ENCODE data around the gene SPEF1.

Gene SPEF1

DNA sequence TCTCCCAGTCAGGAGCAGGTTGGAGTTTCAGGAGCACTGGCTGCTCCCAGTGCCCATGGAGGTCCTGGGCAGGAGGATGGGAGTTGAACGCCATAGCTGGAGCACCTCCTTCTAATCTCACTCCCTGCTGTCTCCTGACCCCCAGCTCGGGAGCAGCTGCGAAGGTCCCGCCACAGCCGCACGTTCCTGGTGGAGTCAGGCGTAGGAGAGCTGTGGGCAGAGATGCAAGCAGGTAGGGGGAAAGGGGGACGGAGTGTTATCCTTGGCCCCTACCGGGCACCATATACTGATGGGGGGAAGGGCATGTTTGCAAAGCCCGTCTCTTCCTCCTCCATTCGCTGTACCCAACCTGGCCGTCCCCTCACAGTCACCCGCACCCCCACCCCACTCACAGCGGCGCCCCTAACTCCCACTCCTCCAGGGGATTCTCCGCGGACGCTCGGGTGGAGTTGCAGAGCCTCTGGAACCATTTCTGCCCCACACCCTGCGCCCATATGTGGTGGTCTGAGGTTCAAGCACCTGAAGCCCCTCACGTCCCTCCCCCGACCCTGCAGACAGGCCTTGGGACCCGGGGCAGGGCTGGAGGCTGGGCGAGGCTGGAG is 32.1 kb downstream of the SPEF1 start:
- no peak for DNase-seq (ENCODE audit: low read depth in 2 of 2)

DNA sequence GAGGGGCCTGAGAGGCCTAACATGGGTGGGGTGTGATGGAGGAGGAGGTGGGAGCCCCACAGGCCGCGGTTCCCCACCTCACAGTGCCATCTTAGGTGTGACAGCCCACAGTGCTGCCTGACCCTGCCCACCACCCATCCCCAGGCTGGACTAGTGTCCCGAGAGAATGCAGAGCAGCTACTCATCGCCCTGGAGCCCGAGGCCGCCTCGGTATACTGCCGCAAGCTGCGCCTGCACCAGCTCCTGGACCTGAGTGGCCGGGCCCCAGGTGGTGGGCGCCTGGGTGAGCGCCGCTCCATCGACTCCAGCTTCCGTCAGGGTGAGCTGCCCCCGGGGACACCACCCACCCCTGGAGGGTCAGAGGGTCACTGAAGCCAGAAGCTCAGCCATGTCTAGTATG is 33.2 kb downstream of the SPEF1 start:
- DNase-seq (ENCODE audit: low read depth in 2 of 2), result no peak

DNA sequence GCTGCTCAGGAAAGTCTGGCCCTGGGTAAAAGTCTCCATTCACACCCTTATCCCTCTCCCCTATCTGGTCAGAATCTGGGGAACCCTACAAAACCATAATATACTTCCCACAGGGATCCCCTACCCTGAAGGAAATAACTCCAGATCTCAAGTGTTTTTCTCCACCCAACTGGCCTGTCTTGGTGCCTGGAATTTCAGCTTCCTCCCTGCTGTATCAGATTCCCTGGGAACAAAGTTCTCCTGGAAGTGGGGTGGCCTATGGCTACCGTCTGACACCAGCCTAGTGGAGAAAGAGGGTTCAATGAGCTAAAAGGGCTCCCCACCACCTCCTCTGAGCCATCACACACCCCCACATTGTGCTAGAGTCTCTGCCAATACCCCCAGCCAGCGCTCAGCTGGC is 33.8 kb downstream of the SPEF1 start:
- no peak for DNase-seq (ENCODE audit: low read depth in 2 of 2)

DNA sequence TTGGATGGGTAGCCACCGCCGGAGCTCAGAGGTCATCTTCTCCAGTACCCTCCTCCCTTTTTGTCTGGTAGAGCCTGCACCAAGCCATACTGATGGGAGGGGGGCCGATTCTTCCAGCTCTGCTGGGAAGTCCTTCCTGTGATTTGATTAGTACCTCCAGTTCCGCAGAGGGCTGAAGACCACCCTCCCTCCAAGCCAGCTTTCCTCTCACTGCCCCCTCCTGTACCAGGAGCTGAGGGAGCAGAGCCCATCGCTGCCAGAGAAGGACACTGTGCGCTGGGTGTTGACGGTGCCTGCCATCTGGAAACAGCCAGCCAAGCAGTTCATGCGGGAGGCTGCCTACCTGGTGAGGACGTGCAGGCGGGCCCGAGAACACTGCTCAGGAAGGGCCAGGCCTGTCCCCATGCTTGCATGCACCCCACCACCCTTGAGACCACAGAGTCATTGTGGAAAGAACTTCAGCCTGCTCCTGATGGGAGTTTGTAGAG is 35.5 kb downstream of the SPEF1 start:
- no peak for DNase-seq (ENCODE audit: low read depth in 2 of 2)

DNA sequence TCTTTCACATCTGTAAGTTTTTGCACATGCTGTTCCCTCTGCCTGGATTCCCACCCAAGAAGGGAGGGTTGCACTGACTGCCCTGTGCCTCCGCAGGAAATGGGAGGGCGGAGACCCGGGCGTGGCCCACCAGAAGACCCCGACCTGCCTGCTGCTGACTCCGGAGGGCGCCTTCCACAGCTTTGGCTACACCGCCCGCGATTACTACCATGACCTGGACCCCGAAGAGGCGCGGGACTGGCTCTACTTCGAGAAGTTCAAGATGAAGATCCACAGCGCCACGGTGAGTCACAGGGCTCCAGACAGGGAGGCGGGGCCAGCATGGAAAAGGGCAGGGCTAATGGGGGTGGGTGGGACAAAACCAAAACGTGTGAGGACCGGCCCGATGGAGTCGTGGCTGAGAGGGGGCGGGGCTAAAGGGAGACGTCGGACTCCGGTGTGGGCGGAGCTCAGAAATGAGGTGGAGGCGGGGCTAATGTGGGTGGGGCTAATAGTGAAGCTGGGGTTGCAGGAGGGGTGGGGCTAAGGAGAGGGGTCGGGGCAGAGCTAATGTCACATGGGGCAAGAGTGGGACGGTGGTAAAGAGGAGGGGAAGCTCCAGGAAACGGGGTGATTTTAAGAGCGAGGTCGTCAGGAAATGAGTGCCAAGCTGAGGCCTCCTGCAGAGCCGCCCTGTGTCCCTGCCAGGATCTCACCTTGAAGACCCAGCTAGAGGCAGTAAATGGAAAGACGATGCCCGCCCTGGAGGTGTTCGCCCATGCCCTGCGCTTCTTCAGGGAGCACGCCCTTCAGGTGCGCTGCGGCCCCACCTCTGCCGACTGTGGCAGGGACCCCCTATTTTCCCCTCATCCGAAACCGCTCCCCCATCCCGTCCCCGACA is 36.2 kb downstream of the SPEF1 start:
- peak; percentile 71 to 72 for DNase-seq (ENCODE audit: low read depth in 2 of 2)

DNA sequence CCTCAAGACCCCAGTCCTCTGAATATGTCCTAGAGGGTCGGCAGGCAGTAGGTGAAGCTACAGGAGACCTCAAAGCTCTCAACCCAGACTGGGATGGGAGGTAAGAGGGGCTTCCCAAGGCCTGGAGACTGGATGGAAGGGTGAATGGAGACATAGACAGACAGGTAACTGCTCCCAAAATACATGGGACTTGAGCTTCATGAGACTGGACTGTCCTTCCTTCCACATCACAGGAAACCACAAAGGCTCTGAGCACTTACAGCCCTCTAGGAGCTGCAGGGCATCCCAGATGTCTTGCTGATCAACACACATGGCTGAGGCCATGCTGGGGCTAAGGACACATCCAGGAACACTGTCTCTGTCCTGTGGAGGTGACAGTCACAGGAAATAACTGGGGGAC is 37.2 kb downstream of the SPEF1 start:
- DNase-seq (ENCODE audit: low read depth in 2 of 2), result no peak

DNA sequence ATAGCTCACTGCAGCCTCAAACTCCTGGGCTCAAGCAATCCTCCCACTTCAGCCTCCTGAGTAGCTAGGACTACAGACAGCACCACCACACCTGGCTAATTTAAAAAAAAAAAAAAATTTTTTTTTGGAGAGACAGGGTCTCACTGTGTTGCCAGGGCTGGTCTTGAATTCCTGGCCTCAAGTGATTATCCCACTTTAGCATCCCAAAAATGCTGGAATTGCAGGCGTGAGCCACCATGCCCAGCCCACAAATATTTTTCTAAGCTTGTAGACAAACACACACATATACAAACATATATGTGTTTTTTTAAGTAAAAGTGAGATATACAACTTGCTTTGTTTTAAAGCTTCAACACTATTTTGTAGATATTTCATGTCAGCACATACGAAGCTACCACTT is 38.0 kb downstream of the SPEF1 start:
- DNase-seq (ENCODE audit: low read depth in 2 of 2), result no peak

DNA sequence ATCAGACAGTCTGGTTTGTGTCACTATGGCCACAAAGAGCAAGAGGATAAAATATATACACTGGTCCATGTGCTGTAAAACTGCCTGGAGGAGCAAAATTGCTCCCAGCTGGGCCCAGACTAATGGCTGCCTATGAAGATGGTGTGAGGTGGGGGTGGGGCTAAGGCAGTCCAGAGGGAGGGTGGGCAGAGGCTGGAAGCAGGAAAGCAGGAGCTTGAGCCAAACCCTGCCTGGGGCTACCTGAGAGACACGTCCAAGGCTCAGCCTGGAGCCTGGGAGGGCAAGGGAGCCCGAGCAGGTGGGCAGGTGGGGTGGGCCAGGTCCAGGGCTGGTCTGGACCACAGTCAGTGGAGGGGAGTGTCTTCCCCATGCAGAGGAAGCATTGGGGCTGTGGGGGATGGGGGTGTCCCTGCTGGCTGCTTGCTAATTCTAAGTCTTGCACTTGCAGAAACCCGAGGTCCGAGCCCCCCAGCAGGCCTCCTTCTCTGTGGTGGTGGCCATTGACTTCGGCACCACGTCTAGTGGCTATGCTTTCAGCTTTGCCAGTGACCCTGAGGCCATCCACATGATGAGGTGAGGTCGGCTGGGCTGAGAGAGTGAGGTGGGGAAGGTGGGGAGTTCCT is 39.3 kb downstream of the SPEF1 start:
- no peak for DNase-seq (ENCODE audit: low read depth in 2 of 2)

DNA sequence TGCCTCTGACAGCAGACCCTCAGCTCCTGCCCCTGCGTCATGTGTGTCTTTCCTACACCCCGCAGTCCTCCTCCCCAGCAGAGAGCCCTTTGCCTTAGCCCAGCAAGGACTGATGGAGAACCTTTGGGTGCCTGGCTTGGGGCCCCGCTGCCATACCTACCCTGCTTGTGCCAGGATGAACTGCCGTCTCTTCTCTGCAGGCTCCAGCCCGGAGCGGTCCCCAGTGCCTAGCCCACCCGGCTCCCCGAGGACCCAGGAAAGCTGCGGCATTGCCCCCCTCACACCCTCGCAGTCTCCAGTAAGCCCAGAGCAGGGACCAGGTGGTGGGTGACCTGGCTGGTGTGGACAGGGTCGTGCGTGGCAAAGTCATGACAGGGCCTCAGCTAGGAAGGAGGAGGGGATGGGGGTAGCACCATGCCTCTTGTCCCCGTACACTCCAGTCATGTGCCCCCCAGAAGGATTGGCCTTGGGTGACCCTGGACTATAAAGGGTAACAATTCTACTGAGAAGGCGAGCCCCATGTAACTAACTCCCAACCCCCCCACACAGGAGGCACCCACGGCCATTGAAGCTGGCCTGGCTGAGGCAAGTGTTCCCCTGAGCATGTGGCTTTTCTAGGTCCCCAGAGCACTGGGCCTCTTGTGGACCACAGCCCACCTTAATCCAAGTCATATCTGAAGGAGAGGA is 40.5 kb downstream of the SPEF1 start:
- no peak for DNase-seq (ENCODE audit: low read depth in 2 of 2)

DNA sequence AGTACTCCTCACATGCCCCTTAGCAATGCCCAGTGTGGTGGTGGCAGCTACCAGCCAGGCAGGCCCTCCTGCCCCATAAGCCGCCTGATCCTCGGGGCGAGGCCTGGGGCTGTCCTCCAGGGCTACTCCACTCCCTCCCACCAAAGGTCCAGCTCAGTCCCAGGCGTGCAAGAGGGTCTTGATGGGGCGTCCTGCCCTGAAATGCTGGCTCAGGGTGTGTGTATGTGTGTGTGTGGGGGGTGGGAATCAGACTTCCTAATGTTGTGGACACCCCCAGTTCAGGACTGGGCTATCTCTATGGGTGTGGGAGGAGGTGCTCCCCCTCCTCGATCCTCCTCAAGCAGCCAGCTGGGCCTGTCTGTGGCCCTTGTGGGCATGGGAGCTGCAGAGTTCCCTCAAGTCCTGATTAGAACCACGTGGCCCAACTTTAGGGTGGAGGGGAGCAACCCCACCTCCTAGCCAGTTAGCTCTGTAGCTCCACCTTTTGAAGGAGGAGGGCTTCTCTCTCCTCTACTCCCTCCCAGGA is 41.3 kb downstream of the SPEF1 start:
- no peak for DNase-seq (ENCODE audit: low read depth in 2 of 2)

DNA sequence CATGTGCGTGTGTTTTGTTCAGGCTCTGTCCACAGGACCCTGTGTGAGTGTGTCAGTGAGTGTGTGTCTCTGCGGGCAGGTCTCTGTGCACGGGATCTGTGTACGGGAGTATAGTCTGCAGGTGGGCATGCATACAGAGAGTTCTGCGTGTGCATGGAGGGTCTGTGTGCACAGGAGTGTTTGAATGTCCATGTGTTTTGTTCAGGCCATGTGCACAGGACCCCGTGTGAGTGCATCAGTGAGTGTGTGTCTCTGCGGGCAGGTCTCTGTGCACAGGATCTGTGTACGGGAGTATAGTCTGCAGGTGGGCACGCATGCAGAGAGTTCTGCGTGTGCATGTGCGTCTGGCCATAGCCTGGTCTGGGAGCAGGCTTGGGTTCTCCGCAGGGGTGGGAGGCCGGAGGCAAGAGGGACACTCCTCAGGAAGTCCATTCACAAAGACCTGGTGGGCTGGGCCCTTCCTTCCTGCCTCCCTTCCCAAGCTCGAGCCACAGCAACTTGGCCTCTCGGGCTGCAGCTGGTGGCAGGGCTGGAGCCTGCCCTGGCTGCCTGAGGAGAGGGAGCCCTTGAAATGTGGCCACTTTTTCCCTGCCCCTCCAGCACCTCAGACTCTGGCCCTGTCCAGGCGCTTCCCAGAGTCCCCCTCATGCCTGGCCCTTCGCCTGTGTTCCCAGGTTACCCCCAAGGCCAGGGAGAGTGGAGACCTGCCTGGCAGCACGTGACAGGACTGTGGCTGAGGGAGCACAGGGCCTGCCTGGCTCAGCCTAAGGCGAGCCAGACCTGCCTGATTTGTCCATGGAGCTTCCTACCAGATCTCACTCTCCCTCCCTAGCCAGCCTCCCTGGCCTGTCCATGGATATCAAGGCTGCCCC is 42.0 kb downstream of the SPEF1 start:
- no peak for DNase-seq (ENCODE audit: low read depth in 2 of 2)

DNA sequence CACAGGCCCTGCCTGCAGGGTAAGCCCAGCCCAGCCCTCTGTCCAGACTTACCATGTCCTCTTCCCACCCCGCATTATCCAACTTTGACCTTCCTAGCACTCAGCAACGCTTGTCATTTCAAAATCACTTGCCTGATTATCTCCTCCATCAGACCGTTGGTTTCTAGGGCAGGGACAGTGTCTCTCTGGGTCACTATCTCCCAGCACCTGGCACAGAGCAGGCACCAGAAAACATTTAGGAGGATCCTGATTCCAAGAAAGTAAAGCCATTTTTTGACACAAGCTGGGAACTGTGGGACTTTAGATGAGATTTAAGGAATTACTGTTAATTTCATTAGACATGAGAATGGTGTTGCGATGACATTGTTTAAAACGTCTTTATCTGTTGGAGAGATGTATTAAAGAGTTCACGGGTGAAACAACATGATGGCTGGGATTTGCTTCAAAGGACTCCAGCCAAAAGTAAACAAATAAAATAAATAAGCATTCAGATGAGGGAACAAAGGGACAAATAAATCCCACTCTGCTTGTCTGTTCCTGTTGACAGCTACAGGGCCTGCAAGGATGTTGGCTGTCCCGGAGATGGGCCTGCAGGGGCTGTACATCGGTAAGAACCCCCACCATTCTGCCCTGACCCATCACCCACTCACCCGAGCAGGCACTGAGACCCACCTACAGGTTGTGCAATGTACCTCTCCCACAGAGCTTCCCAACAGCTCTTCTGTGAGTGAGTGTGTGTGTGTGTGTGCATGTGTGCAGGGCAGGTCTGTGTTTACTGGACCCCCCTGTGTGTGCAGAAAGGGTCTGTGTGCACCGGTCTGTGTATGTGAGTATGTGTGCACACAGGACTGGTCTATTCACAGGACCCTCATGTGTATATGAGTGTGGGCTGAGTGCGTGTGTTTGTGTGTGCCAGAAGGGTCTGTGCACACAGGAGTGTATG is 42.9 kb downstream of the SPEF1 start:
- no peak for DNase-seq (ENCODE audit: low read depth in 2 of 2)

DNA sequence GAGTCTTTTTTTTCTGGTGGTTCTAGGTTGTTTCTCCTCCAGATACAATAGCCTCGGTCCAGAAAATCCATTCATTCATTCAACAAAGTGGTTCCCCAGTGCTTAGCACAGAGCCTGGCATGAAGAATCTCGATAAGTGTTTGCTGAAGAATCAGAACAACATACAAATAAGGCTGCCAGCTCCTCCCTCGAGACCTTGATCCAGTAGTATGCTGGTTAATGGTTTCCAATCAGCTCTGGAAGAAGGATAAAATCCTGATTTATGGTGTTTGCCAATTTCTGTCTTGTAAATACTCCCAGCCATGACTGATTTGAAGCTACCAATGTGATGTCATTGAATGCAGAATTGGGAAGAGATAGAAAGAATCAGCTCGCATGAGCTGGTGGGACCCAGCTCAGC is 45.5 kb downstream of the SPEF1 start:
- no peak for DNase-seq (ENCODE audit: low read depth in 2 of 2)

DNA sequence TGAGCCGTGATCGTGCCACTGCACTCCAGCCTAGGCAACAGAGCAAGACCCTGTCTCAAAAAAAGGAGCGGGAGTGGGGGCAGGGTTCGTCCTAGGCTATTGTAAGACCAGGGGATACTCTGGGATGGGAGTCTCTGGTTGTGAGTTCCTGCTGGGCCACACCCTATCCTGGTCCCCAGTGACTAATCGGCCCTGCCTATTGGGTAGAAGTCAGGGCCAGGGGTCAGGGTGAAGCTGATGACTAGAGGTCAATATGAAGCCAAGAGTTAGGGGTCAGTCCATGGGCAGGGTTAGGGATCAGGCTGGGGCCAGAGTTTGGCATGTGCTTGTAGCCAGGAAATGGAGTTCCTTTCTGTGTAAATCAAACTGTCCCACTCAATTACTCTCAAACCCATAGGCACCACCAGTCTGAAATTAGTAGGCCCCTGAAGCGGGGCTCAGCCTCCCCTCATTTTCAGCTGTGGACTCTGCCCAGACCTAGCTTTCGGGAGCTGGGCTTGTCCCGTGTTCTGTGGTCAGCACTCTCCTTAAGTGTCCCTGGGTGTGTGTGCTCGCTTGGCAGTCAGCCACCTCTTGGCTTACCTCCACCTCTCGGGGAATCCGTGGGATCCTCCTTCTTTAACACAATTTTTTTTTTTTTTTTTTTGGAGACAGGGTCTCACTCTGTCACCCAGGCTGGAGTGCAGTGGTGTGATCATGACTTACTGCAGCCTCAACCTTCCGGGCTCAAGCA is 47.0 kb downstream of the SPEF1 start:
- DNase-seq (ENCODE audit: low read depth in 2 of 2), result no peak

DNA sequence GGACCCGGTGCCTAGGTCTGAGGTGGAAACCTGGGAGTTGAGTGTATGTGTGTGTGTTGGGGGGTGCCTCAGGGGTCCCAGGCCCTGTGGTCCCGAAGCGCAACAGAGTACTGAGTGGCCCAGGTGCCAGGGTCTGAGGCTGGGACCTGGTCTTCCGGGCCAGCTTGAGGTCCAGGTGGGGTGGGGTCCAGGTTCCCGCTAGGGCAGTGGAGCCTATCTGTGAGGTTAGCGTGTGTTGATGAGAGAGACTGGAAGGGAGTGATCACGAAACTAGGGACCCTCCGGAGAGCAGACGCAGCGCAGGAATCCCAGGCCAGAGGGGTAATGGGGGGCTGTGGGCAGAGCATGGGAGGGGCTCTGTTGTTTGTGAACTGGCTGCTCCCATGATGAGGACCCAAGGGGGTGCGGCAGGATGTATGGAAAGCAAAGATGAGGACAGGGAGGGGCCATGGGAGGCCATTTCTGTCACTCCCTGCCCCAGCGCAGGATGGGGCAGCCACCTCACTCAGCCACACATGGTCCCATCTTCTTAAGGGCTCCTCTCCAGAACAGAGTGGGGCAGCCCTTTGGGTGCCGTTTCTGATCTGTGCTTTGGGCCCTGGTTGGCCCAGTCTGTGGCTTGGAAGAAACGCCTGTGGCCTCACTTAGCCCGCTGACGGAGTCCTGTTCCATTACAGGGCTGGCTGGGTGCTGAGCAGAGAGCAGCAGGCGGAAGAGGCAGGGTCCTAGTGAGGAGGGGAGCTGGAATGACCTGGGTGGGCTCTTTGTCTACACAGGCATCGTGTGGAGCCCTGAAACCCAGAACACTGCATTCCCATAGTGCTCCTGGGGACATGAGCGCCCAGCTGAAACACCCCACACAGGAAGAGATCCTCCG is 47.9 kb downstream of the SPEF1 start:
- DNase-seq (ENCODE audit: low read depth in 2 of 2), result no peak

DNA sequence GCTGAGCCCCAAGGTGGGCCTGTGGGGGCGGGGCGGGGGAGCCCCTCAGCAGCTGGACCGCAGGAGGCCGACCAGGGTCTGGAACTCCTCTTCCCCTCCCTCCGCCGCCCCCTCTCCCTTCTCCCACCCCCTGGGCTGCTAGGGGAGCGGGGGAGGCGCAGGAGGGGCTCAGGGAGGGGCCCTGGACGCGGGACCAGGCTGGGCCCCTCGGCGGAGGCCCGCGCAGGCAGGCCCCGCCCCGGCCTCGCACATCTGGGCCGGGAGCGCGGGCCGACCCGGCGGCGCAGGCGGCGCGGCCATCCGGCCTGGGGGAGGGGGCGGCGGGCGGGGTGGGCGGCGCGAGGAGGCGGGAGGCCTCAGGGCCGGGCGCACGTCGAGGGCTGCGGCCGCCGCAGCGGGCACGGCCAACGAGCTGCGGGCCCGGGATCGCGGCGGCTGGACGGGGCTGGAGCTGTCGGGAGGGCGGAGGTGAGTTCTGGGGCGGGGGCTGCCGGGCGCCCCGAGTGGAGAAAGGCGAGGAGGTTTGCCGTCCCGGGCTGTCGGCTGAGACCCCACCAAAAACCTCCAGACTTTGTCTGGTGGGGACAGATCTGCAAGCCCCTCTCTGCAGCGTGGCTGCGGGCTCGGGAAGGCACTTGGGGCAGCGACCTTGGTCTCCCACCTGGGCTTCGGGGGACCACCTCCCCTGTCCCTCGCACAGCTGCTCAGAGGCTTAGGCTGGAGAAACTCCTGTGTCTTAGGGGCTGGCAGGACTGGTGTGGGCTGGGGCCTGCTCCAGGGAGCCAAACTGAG is 48.7 kb downstream of the SPEF1 start, which contains the start of gene HSPA12B:
HSPA12B (plus strand) TSS at position 359 of the 792 bp plus-strand sequence. CDS start 5,990 bp downstream, outside the sequence.
- no peak for DNase-seq (ENCODE audit: low read depth in 2 of 2)

DNA sequence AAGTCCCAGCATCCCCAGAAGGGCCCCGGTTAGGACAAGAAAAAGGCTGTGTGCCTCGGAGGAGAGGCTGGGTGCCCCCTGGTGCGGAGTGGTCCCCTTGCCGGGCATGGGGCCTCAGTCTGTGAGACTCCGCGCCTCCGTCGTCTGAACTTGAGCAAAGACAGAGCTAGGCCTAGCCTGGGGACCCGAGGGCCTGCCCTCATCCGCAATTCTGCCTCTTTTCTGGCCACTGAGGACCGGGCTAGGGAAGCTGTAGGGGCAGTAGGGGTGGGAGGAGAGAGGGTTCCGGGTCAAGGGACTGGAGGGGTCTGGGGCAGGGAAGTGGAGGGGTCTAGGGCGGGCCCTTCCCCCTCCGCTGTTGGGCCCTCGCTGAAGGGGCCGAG is 49.3 kb downstream of the SPEF1 start:
- no peak for DNase-seq (ENCODE audit: low read depth in 2 of 2)
